Naive thymus-derived CD8-positive, alpha-beta T cell (primary cell): Measurements from ENCODE around the gene HHLA2. TPM values are rescaled to one million over a fixed set of nuclear protein-coding genes. Genes with fewer than 3 reads are reported as not detected.

ENCODE experiments used
- ATAC-seq, 2 donors: fragments of 150-1000 bp; cut with Tn5 transposase in 1 of 2; sonication (Bioruptor Pico), chemical (Tn5 transposase) in 1 of 2; 1 replicate in 1 of 2; 2 replicates in 1 of 2; pipeline ENCODE4 v1.10.0; 2021; ENCODE audit warnings: mild to moderate bottlenecking in 2 of 2, moderate library complexity in 2 of 2
- POLR2A ChIA-PET: fragments of 350-600 bp; sonication (Branson Sonifier 250); formaldehyde crosslinking; loops from one replicate; lab custom pipeline; 2021; ENCODE audit warnings: antibody characterized with exemption; lab: Charles Lee
- DNase-seq, 10 donors: peaks; one replicate each; pipeline versions ENCODE4 v3.0.0 to v3.0.0-alpha.2; 2020 to 2022
- H3K27ac Mint-ChIP-seq, 10 donors: one replicate each; pipeline ENCODE4 v1.8.0; 2020 to 2022; ENCODE audit warnings: mild to moderate bottlenecking in 10 of 10, mixed read lengths in 10 of 10, moderate library complexity in 4 of 10, inconsistent platforms in 1 of 10
- H3K27me3 Mint-ChIP-seq, 5 donors: one replicate each; pipeline ENCODE4 v1.8.0; 2021 to 2022; ENCODE audit warnings: mixed read lengths in 5 of 5
- H3K36me3 Mint-ChIP-seq, 3 donors: one replicate each; pipeline ENCODE4 v1.8.0; 2020 to 2022; ENCODE audit warnings: mixed read lengths in 3 of 3, mild to moderate bottlenecking in 2 of 3, inconsistent platforms in 1 of 3
- H3K4me1 Mint-ChIP-seq, 4 donors: one replicate each; pipeline ENCODE4 v1.8.0; 2021 to 2022; ENCODE audit warnings: mixed read lengths in 4 of 4
- H3K4me3 Mint-ChIP-seq, 10 donors: one replicate each; pipeline ENCODE4 v1.8.0; 2020 to 2022; ENCODE audit warnings: mild to moderate bottlenecking in 10 of 10, mixed read lengths in 10 of 10, moderate library complexity in 6 of 10, inconsistent platforms in 1 of 10
- H3K9me3 Mint-ChIP-seq, 9 donors: one replicate each; pipeline ENCODE4 v1.8.0; 2020 to 2022; ENCODE audit warnings: mixed read lengths in 9 of 9, mild to moderate bottlenecking in 3 of 9, inconsistent platforms in 1 of 9, moderate library complexity in 1 of 9
- polyA plus RNA-seq, 3 donors: library from polyadenylated mRNA; unstranded; fragments of 300-500 nt; fragmentation: Illumina TruSeq; gene quantifications; one replicate each; pipeline ENCODE4 v1.2.3, GENCODE V29; 2021
- total RNA-seq, 8 experiments: library from RNA in 2 of 8; stranded (reverse) in 2 of 8; gene quantifications; one replicate each; pipeline ENCODE4 v1.2.3 and lab custom pipeline; 2021 to 2026

Gene HHLA2
- total and polyA plus RNA-seq, 5 experiments from 2014 or later = 0.44 to 0.75 (median 0.48) TPM; not detected in 2

GRCh38 chr3:108301695-108302404 is 5.5 kb downstream of the HHLA2 start:
- peak overlapping the region in 3 of 10 donors; percentile 10 to 56 (median 11) for H3K27ac Mint-ChIP-seq
- H3K27me3 Mint-ChIP-seq = no peaks in the 10 kb centered on the region
- POLR2A ChIA-PET = no interaction called here
- H3K9me3 Mint-ChIP-seq = no peaks in the 10 kb centered on the region
- DNase-seq (peak in 1 of 10 donors; percentile 17), ATAC-seq (peak in 1 of 2 donors; percentile 44)
- no peaks in the 10 kb centered on the region for H3K36me3 Mint-ChIP-seq
- H3K4me3 Mint-ChIP-seq = peak overlapping the region in 6 of 10 donors; percentile 2 to 65 (median 11)
- peaks cover 4 to 18% (median 11%) of the 10 kb centered on the region in 4 donors for H3K4me1 Mint-ChIP-seq

DNA sequence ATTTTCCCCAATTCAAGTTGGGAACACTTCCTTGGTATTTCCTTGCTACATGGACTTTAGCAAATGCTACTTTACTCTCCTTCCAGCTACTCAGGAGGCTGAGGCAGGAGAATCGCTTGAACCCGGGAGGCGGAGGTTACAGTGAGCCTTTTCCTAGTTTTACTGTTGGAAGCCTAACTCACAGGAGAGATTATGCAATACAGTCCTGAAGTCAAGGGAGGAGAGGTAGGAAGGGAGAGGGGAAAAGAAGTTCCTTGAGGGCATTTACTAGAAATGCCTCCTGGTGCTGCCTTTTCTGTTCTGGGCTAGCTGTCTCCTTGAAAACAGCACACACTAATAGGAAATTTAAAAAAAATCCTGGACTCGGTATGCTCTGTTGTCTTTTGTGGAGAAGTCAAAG is 6.2 kb downstream of the HHLA2 start:
- POLR2A ChIA-PET = no interaction called here
- no peaks in the 10 kb centered on the region for H3K9me3 Mint-ChIP-seq
- no peak for DNase-seq
- H3K36me3 Mint-ChIP-seq = no peaks in the 10 kb centered on the region
- H3K4me3 Mint-ChIP-seq = peak overlapping the region in 1 of 10 donors; percentile 65
- H3K27me3 Mint-ChIP-seq = no peaks in the 10 kb centered on the region
- peaks cover 4 to 18% (median 11%) of the 10 kb centered on the region in 4 donors for H3K4me1 Mint-ChIP-seq
- H3K27ac Mint-ChIP-seq = no peak overlapping the region
- ATAC-seq = no peak

GRCh38 chr3:108305484-108306172 is 9.3 kb downstream of the HHLA2 start:
- POLR2A ChIA-PET = no interaction called here
- ATAC-seq = no peak
- peaks cover 0 to 9% (median 0%) of the 10 kb centered on the region in 9 donors for H3K9me3 Mint-ChIP-seq
- DNase-seq = no peak
- no peak overlapping the region for H3K27ac Mint-ChIP-seq
- no peak overlapping the region for H3K4me3 Mint-ChIP-seq
- H3K36me3 Mint-ChIP-seq = peaks cover 0 to 3% (median 0%) of the 10 kb centered on the region in 3 donors
- H3K4me1 Mint-ChIP-seq = peaks cover 7 to 18% (median 11%) of the 10 kb centered on the region in 4 donors
- H3K27me3 Mint-ChIP-seq = peaks cover 0 to 4% (median 0%) of the 10 kb centered on the region in 5 donors

- H3K36me3 Mint-ChIP-seq = peaks cover 0 to 3% (median 0%) of the 10 kb centered on the region in 3 donors
- H3K4me1 Mint-ChIP-seq = peaks cover 0 to 7% (median under 1%) of the 10 kb centered on the region in 4 donors
- H3K27me3 Mint-ChIP-seq = peaks cover 0 to 22% (median 4%) of the 10 kb centered on the region in 5 donors
- POLR2A ChIA-PET = no interaction called here
- H3K9me3 Mint-ChIP-seq = peaks cover 0 to 9% (median 0%) of the 10 kb centered on the region in 9 donors
- H3K4me3 Mint-ChIP-seq = no peak overlapping the region
- DNase-seq (no peak), ATAC-seq (no peak)
- H3K27ac Mint-ChIP-seq = no peak overlapping the region
Measured at GRCh38 chr3:108311797-108312196, 15.4 kb downstream of the HHLA2 start.

DNA sequence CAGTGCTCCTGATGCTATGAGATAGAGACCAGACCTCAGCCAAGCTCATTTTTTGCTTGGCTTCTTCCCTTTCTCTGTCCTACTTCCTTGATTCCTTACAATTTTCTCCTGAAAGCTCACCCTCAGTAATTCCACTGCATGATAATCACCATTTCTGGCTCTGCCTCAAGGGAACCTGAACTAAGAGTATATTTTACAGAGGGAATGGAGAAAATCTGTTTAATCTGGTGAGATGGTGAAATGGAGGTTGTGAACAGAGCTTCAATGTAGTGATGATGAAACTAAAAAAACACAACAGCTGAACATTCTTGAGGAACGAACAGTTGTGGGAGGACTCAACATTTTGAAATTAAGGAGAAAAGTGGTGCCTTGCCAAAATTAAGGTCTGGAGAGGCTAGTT is 16.3 kb downstream of the HHLA2 start:
- no peak for ATAC-seq

DNA sequence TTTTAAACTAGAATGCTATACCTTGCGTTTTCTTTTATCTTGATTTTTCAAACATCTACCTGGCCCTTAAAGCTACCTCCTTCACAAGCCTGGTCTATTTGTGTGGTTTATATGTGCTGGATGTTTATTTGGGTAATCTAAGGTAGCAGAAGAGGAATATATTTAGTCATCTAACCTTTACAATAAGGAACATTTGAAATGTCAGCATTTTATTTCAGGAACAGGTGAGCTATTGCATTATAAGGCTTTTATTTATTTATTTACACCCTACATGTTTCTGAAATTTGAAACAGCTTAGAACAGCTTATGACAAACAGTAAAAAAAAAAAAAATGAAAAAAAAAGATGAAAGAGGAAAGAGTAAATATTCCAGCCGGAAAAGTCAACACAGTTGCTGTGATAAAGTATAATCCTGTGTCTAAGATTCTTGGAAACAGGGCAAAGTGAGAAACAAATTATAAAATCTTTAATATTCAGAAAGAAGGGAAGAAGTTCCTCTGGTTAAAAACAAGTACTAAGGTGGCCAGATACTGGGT is 19.5 kb downstream of the HHLA2 start:
- Mint-ChIP-seq H3K27ac (no peak overlapping the region), H3K9me3 (no peaks in the 10 kb centered on the region), H3K36me3 (no peaks in the 10 kb centered on the region), H3K4me1 (peaks cover 2 to 10% (median 4%) of the 10 kb centered on the region in 4 donors), H3K4me3 (no peak overlapping the region), H3K27me3 (peaks cover 0 to 22% (median 4%) of the 10 kb centered on the region in 5 donors)
- POLR2A ChIA-PET = interaction anchor here (0.7 kb wide), 1 partner anchor 295 kb away, joined by 3 read pairs; no protein-coding TSS in a partner anchor
- no peak for DNase-seq
- no peak for ATAC-seq

More for the DNA sequence above, 16.3 kb downstream of the HHLA2 start:
- Mint-ChIP-seq H3K4me3 (no peak overlapping the region), H3K4me1 (peaks cover 0 to 7% (median under 1%) of the 10 kb centered on the region in 4 donors), H3K27ac (no peak overlapping the region), H3K27me3 (peaks cover 0 to 22% (median 4%) of the 10 kb centered on the region in 5 donors), H3K9me3 (peaks cover 0 to 9% (median 0%) of the 10 kb centered on the region in 9 donors), H3K36me3 (peaks cover 0 to 3% (median 0%) of the 10 kb centered on the region in 3 donors)
- DNase-seq = no peak
- POLR2A ChIA-PET = interaction anchor here (0.5 kb wide), 1 partner anchor 139 kb away, joined by 3 read pairs; no protein-coding TSS in a partner anchor

GRCh38 chr3:108319428-108320082 is 23.2 kb downstream of the HHLA2 start:
- DNase-seq (no peak), ATAC-seq (no peak)
- POLR2A ChIA-PET = interaction anchor here (0.6 kb wide), 1 partner anchor 21 kb away, joined by 6 read pairs; no protein-coding TSS in a partner anchor
- no peaks in the 10 kb centered on the region for H3K9me3 Mint-ChIP-seq
- no peak overlapping the region for H3K27ac Mint-ChIP-seq
- H3K4me3 Mint-ChIP-seq = no peak overlapping the region
- H3K4me1 Mint-ChIP-seq = peaks cover 2 to 14% (median 9%) of the 10 kb centered on the region in 4 donors
- H3K27me3 Mint-ChIP-seq = peaks cover 0 to 1% (median 0%) of the 10 kb centered on the region in 5 donors
- no peaks in the 10 kb centered on the region for H3K36me3 Mint-ChIP-seq

DNA sequence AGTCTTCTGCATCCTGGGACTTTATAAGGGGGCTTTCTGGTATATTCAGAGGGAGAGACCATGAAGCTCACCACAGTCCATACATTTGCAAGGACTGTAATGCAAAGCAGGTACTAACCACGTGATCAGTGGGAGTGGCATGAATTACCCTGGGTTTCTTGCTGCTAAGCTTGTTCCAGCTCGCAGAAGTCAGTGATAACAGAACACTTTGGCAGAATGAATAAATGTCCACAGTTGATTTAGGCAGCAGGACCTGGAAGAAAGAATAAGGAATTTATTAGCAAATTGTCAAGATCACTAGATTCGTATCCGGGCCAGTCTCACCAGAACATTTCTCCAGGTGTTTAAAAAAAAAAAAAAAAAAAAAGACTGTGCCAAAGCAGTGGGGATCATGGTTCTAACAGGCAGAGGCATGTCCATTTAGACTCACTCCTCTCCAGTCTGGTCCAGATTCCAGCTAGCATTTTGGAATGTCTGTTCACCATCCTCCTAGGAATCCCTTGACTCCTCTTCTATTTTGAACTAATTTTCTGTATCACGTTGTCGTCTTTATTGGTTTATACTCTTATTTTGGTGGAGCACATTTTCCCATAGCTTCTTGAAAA is 24.5 kb downstream of the HHLA2 start:
- POLR2A ChIA-PET = no interaction called here
- H3K36me3 Mint-ChIP-seq = peaks cover 0 to under 1% (median 0%) of the 10 kb centered on the region in 3 donors
- H3K27ac Mint-ChIP-seq = no peak overlapping the region
- ATAC-seq (no peak), DNase-seq (no peak)
- H3K27me3 Mint-ChIP-seq = peaks cover 0 to 2% (median 0%) of the 10 kb centered on the region in 5 donors
- peaks cover 0 to under 1% (median 0%) of the 10 kb centered on the region in 9 donors for H3K9me3 Mint-ChIP-seq
- H3K4me3 Mint-ChIP-seq = no peak overlapping the region
- H3K4me1 Mint-ChIP-seq = peaks cover 2 to 14% (median 9%) of the 10 kb centered on the region in 4 donors

GRCh38 chr3:108322352-108322751 is 26.0 kb downstream of the HHLA2 start:
- DNase-seq = peak in 7 of 10 donors; percentile 2 to 36 (median 34)
- Mint-ChIP-seq H3K27me3 (peaks cover 0 to 2% (median 0%) of the 10 kb centered on the region in 5 donors), H3K4me1 (peaks cover 4 to 14% (median 11%) of the 10 kb centered on the region in 4 donors), H3K4me3 (peak overlapping the region in 1 of 10 donors; percentile 13), H3K36me3 (peaks cover 0 to 8% (median 0%) of the 10 kb centered on the region in 3 donors), H3K9me3 (peaks cover 0 to 6% (median 2%) of the 10 kb centered on the region in 9 donors), H3K27ac (no peak overlapping the region)
- peak in 1 of 2 donors; percentile 50 for ATAC-seq
- POLR2A ChIA-PET = no interaction called here

DNA sequence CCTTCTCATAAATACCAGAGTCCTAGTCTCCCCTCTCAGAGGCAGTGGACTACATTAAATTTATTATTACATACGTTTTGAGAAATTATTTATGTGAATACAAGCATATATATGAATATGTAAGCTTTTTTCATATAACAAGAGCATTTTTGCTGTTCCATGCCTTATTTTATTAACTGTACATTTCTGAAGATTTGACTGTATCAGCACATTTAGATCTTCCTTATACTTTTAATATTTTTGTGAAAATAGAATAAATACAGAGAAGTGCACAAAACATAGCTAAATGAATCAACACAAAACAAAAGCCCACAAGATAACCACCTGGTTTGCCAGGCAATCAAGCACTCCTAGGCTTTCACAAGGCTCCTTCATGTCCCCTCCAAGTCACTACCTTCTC is 27.8 kb downstream of the HHLA2 start:
- POLR2A ChIA-PET = no interaction called here
- ATAC-seq (no peak), DNase-seq (no peak)
- Mint-ChIP-seq H3K4me1 (peaks cover 6 to 22% (median 16%) of the 10 kb centered on the region in 4 donors), H3K4me3 (no peak overlapping the region), H3K27ac (no peak overlapping the region), H3K9me3 (peaks cover 0 to 8% (median 2%) of the 10 kb centered on the region in 9 donors), H3K27me3 (peaks cover 0 to 2% (median 0%) of the 10 kb centered on the region in 5 donors), H3K36me3 (peaks cover 0 to 10% (median 0%) of the 10 kb centered on the region in 3 donors)

DNA sequence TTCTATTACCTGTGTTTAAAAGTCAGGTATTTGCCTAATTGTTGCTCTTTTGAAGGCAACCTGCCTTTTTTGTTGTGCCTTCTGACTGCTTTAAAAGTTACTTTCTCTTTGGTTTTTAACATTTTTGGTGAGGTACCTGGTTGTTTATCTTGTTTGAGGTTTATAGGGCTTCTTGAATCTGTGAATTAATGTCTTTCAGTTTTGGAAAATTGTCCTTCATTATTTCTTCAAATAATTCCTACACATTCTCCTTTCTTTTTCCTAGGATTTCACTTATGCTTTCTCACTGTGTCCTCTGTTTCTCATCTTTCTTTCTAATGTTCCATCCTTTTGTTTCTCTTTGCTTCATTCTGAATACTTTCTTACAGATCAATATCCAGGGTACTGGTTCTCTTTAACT is 30.8 kb downstream of the HHLA2 start:
- POLR2A ChIA-PET = no interaction called here

More for the DNA sequence above, 30.8 kb downstream of the HHLA2 start:
- H3K4me3 Mint-ChIP-seq = no peak overlapping the region
- DNase-seq = no peak
- peak overlapping the region in 2 of 10 donors; percentile 12 to 24 for H3K27ac Mint-ChIP-seq
- no peak for ATAC-seq
- H3K4me1 Mint-ChIP-seq = peaks cover 6 to 26% (median 12%) of the 10 kb centered on the region in 4 donors
- peaks cover 0 to 2% (median 0%) of the 10 kb centered on the region in 5 donors for H3K27me3 Mint-ChIP-seq
- peaks cover 0 to 8% (median 2%) of the 10 kb centered on the region in 9 donors for H3K9me3 Mint-ChIP-seq
- H3K36me3 Mint-ChIP-seq = peaks cover 0 to 10% (median 0%) of the 10 kb centered on the region in 3 donors
